Ramos (cell line): Measurements from ENCODE around the gene AFDN.
"Not testable (repeated sequence)": the region's sequence is repeated elsewhere in the genome, so short reads cannot be mapped to it uniquely, and the experiment has no call there.

Source experiments
- in situ Hi-C: fragments of 300-500 bp; cut with MboI; formaldehyde crosslinking; loops from one replicate; pipeline ENCODE4 v1.14.3; 2022; ENCODE audit warnings: low sequenced_read_pairs; ENCODE audit not compliant: unreplicated experiment

The AFDN gene

GRCh38 chr6:167966540-167966905 is 139.8 kb downstream of the AFDN start:
- in situ Hi-C loops, result no loop called here

- in situ Hi-C loops, result no loop called here
Measured at GRCh38 chr6:167968091-167968490, 141.4 kb downstream of the AFDN start.

- in situ Hi-C loops, result no loop called here
Measured at GRCh38 chr6:167970230-167970629, 143.5 kb downstream of the AFDN start.

- in situ Hi-C loops, result no loop called here
Measured at GRCh38 chr6:167972193-167972592, 145.5 kb downstream of the AFDN start.

GRCh38 chr6:167973148-167973885 is 146.6 kb downstream of the AFDN start:
- in situ Hi-C loops, result no loop called here

GRCh38 chr6:167974640-167975344 is 148.1 kb downstream of the AFDN start:
- in situ Hi-C loops, result no loop called here

- in situ Hi-C loops, result no loop called here
Measured at GRCh38 chr6:167975458-167975857, 148.7 kb downstream of the AFDN start.

- in situ Hi-C loops, result not testable (repeated sequence)
Measured at GRCh38 chr6:167976116-167976657, 149.5 kb downstream of the AFDN start.

- in situ Hi-C loops, result no loop called here
Measured at GRCh38 chr6:167976708-167977107, 150.0 kb downstream of the AFDN start.

- in situ Hi-C loops, result no loop called here
Measured at GRCh38 chr6:167977717-167978467, 151.2 kb downstream of the AFDN start.

- in situ Hi-C loops, result no loop called here
Measured at GRCh38 chr6:167978607-167979006, 151.9 kb downstream of the AFDN start.

- in situ Hi-C loops, result no loop called here
Measured at GRCh38 chr6:167979436-167980139, 152.9 kb downstream of the AFDN start.

GRCh38 chr6:167980911-167981580 is 154.3 kb downstream of the AFDN start:
- in situ Hi-C loops, result no loop called here

GRCh38 chr6:167981916-167982462 is 155.3 kb downstream of the AFDN start:
- in situ Hi-C loops, result no loop called here

GRCh38 chr6:167984144-167984719 is 157.5 kb downstream of the AFDN start:
- in situ Hi-C loops, result no loop called here

- in situ Hi-C loops, result no loop called here
Measured at GRCh38 chr6:167984876-167985604, 158.3 kb downstream of the AFDN start.

- in situ Hi-C loops, result no loop called here
Measured at GRCh38 chr6:167985911-167986595, 159.3 kb downstream of the AFDN start.
